HG02571 (cell line): Measurements from ENCODE around the gene SAE1.
"Not testable (repeated sequence)": the region's sequence is repeated elsewhere in the genome, so short reads cannot be mapped to it uniquely, and the experiment has no call there.

ENCODE experiments used
- ATAC-seq: cut with Tn5 transposase; IDR thresholded peaks from one replicate; pipeline ENCODE4 v1.9.1; 2021; ENCODE audit warnings: mild to moderate bottlenecking, moderate library complexity; ENCODE audit not compliant: unreplicated experiment

SAE1 gene

GRCh38 chr19:47125669-47125938, 5.0 kb upstream of the SAE1 start:
- ATAC-seq = no peak

DNA sequence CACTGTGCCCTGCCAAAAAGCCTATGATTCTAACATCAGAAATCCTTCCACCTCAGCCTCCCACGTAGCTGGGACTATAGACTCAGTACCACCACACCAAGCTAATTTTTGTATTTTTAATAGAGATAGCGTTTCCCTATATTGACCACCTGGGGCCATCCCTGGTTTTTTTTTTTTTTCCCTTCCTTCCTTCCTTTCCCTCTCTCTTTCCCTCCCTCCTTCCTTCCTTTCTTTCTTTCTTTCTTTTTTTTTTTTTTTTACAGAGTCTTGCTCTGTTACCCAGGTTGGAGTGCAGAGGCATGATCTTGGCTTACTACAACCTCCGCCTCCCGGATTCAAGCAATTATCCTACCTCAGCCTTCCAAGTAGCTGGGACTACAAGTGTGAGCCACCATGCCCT, 1.1 kb upstream of the SAE1 start:
- no peak for ATAC-seq

- no peak for ATAC-seq
Observed at GRCh38 chr19:47130120-47130588, 481 bp upstream of the SAE1 start.

DNA sequence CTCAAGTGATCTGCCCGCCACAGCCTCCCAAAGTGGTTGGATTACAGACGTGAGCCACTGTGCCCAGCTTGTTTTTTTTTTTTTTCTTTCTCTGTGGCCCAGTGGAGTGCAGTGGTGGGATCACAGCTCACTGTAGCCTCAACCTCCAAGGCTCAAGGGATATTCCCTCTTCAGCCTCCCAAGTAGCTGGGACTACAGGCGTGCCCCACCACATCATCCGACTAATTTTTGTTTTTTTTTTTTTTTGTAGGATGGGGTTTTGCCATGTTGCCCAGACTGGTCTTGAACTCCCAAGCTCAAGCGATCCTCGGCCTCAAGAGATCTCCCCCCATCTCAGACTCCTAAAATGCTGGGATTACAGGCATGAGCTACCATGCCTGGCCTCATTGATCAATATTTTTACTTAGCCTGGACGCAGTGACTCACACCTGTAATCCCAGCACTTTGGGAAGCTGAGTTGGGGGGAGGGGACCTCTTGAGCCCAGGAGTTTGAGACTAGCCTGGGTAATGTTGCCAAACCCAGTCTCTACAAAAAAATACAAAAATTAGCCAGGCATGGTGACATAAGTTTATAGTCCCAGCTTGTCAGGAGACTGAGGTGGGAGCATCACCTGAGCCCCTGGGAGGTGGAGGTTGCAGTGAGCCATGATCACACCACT, 1.7 kb downstream of the SAE1 start:
- no peak for ATAC-seq

GRCh38 chr19:47133021-47133471, 2.4 kb downstream of the SAE1 start:
- ATAC-seq = no peak

DNA sequence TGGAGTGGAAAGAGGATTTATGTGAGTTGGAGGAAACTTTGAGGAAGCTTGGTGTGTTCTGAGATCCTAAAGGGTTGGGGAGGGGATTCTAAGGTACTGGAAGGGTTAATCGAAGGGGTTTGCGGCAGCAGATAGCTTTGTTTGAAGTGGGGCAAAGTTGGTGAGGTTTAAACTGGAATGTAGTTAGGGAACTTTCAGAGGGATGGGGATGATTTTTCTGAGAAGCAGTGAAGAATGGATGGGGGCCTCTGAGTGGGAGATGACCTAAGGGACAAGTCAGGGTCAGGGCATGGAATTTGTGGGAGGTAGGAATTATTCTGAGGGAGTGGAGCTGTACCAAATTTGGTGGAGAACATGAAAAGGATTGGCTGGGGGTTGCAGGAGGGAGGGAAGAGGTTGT, 3.9 kb downstream of the SAE1 start:
- no peak for ATAC-seq

DNA sequence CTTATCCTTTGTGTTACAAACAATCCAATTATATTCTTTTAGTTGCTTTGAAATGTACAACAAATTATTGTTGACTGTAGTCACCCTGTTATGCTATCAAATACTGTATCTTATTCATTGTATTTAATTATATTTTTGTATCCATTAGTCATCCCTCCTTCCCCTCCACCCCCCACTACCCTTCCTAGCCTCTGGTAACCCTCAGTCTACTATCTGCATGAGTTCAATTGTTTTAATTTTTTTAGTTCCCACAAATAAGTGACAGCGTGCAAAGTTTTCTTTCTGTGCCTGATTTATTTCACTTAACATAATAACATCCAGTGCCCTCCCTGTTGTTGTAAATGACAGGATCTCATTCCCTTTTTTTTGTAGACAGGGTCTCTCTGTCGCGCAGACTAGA, 4.5 kb downstream of the SAE1 start:
- no peak for ATAC-seq

DNA sequence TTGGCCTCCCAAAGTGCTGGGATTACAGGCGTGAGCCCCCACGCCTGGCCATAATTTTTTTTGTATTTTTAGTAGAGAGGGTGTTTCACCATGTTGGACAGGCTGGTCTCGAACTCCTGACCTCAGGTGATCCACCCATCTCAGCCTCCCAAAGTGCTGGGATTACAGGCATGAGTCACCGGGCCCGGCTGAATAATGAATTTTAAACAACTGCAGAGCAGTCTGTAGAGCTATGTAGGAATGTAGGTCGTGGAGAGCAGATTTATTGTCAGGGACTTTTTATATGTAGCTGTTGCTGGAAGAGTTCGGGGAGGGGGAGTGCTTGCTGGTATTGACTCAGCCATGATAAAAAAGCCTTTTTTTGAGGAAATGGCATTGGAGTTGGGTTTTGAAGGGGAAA, 10.6 kb downstream of the SAE1 start:
- ATAC-seq = not testable (repeated sequence)

- no peak for ATAC-seq
Observed at GRCh38 chr19:47141695-47142094, 11.1 kb downstream of the SAE1 start.

GRCh38 chr19:47142779-47143178, 12.1 kb downstream of the SAE1 start:
- ATAC-seq = no peak

GRCh38 chr19:47143322-47144073, 12.9 kb downstream of the SAE1 start:
- ATAC-seq = no peak

GRCh38 chr19:47144630-47145029, 14.0 kb downstream of the SAE1 start:
- ATAC-seq = no peak

DNA sequence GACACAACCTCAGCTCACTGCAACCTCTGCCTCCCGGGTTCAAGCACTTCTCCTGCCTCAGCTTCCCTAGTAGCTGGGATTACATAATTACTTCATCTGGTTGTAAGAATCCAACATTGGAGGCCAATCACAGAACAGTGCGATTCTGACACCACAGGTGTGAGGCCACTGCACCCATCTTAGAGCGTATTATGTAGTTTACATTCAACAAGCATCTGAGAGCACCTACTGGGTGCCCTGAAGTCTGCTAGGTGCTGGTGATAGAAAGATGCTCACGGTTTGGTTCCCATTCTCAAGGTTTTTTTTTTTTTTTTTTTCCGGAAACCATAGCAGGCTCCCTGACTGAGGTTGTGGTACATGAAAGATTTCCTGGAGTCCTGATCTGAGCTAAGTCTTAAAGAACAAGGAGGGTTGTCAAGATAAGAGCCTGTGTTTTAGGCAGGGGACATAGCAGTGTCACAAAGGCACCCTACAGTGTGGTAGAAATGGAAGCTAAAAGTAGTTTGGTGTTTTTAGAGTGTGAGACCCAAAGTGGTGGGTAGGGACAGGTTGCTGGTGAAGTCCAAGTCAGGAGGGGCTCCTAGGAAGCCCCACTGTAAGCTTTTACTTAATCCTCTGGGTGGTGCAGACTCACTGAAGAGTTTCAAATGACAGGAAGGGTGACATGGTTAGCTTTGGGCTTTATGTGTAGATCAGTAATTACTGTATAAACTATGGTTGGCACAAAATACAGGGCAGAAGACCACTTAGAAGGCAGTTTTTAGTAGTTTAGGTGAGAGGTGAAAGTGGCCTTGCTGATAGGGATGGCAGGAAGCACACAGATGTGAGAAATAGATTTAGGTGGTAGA, 15.2 kb downstream of the SAE1 start:
- no peak for ATAC-seq

- no peak for ATAC-seq
Observed at GRCh38 chr19:47146920-47147319, 16.3 kb downstream of the SAE1 start.

GRCh38 chr19:47151627-47152026, 21.0 kb downstream of the SAE1 start:
- ATAC-seq = no peak

- no peak for ATAC-seq
Observed at GRCh38 chr19:47152205-47152604, 21.6 kb downstream of the SAE1 start.

DNA sequence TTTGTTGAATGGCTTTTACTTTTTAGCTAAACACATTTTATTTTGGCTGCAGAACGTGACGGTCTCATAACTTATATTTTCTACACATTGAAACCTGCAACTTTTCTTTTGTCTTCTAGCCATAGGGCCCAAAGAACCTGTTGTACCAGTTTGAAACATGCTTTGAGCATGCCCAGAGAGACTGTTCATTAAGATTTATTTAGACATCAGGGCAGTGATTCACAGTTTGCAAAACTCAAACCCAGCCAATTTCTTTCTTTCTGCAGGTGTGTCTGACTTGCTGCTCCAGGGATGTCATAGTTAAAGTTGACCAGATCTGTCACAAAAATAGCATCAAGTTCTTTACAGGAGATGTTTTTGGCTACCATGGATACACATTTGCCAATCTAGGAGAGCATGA, 22.0 kb downstream of the SAE1 start:
- ATAC-seq = no peak

DNA sequence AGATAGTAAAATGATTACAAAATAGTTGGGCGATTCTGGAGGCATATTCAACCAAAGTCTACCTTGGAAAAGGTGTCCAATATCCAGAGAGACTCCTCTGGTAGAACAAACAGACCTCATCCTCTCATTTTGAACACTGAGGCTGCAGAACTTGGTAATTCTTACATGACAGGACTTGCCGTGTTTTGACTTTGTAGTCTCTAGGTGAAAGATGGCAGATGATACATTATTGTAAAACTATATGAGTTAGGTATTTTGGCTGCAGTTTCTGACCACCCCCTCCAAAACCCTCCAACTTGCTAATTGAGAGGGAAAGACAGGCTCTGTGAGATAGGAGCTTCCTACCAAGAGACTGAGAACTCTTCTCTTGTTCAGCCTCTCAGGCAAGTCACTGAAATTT, 22.6 kb downstream of the SAE1 start:
- no peak for ATAC-seq

DNA sequence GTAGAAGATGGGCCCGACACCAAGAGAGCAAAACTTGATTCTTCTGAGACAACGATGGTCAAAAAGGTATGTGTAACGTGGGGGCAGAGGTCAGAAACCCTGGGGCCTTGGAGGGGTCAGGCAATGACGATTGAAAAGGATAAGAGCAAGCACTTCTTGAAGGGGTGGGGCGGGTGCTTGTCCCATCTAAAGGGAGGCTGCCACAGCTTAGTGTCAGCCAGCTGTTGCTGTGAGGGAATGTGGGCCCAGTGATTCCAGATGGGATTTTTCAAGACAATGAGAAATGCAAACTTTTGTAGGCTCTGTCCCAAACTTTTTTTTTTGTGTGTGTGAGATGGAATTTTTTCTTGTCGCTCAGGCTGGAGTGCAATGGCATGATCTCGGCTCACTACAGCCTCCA, 24.5 kb downstream of the SAE1 start:
- no peak for ATAC-seq

- no peak for ATAC-seq
Observed at GRCh38 chr19:47156861-47157430, 26.3 kb downstream of the SAE1 start.
